Endothelial cell (in vitro differentiated cells): ENCODE data around the gene CTNNA2. TPM values are rescaled to one million over a fixed set of nuclear protein-coding genes. Genes with fewer than 3 reads are reported as not detected.
"Not testable (repeated sequence)": the region's sequence is repeated elsewhere in the genome, so short reads cannot be mapped to it uniquely, and the experiment has no call there.

ENCODE experiments used
- DNase-seq: peaks from one replicate; pipeline ENCODE4 v3.0.0; 2021; ENCODE audit warnings: low spot score
- H3K27ac Mint-ChIP-seq: one replicate; pipeline ENCODE4 v1.8.0; 2021; ENCODE audit warnings: mixed read lengths, inconsistent platforms; ENCODE audit not compliant: unreplicated experiment
- H3K27me3 Mint-ChIP-seq: one replicate; pipeline ENCODE4 v1.8.0; 2021; ENCODE audit warnings: mild to moderate bottlenecking, moderate library complexity, mixed read lengths, inconsistent platforms; ENCODE audit not compliant: unreplicated experiment
- H3K36me3 Mint-ChIP-seq: one replicate; pipeline ENCODE4 v1.8.0; 2021; ENCODE audit warnings: mild to moderate bottlenecking, low read depth, mixed read lengths, inconsistent platforms; ENCODE audit not compliant: unreplicated experiment
- H3K4me1 Mint-ChIP-seq: one replicate; pipeline ENCODE4 v1.8.0; 2021; ENCODE audit warnings: mild to moderate bottlenecking, mixed read lengths, inconsistent platforms; ENCODE audit not compliant: unreplicated experiment
- H3K4me3 Mint-ChIP-seq: one replicate; pipeline ENCODE4 v1.8.0; 2021; ENCODE audit warnings: mild to moderate bottlenecking, mixed read lengths, inconsistent platforms; ENCODE audit not compliant: unreplicated experiment
- H3K9me3 Mint-ChIP-seq: one replicate; pipeline ENCODE4 v1.8.0; 2021; ENCODE audit warnings: mixed read lengths, inconsistent platforms; ENCODE audit not compliant: unreplicated experiment
- total RNA-seq: library from RNA; stranded (reverse); fragmentation: NEBNext Ultra II Directional; extraction: Animal tissue kit (Norgen Biotek cat#: 25700); gene quantifications from one replicate; pipeline ENCODE4 v1.2.1, GENCODE V29; 2021; ENCODE audit not compliant: unreplicated experiment
- TF ChIP-seq, protein P1 (sequence below): fragments of 200-600 bp; sonication (generic); IDR thresholded peaks from one replicate; pipeline ENCODE4 v1.5.0; 2021; ENCODE audit warnings: antibody characterized with exemption; ENCODE audit not compliant: unreplicated experiment

CTNNA2 gene
- total RNA-seq, 1 donor from 2014 or later, result 4.7 TPM

DNA sequence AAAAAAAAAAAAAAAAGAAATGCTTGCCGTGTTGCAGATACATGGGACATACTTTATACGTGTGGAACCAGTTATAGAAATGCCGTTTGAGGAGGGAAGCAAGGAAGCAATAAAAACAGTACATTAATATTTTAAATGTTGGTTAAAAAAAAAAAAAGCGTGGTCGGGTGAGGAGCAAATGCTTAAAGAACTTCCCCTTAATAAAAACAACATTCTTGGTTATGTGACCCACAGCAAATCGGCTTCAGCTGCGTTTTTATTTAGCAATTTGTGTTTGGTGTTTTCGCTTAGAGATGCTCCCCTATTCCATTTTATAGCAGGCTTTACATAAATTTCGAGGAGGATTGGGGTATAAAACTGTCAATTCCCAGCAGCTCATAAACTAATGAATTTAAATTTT, 568.1 kb downstream of the CTNNA2 start:
- H3K4me3 Mint-ChIP-seq, result no peak overlapping the region
- no peak overlapping the region for H3K27ac Mint-ChIP-seq
- TF ChIP-seq, protein P1, sequence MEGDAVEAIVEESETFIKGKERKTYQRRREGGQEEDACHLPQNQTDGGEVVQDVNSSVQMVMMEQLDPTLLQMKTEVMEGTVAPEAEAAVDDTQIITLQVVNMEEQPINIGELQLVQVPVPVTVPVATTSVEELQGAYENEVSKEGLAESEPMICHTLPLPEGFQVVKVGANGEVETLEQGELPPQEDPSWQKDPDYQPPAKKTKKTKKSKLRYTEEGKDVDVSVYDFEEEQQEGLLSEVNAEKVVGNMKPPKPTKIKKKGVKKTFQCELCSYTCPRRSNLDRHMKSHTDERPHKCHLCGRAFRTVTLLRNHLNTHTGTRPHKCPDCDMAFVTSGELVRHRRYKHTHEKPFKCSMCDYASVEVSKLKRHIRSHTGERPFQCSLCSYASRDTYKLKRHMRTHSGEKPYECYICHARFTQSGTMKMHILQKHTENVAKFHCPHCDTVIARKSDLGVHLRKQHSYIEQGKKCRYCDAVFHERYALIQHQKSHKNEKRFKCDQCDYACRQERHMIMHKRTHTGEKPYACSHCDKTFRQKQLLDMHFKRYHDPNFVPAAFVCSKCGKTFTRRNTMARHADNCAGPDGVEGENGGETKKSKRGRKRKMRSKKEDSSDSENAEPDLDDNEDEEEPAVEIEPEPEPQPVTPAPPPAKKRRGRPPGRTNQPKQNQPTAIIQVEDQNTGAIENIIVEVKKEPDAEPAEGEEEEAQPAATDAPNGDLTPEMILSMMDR, result no peak
- DNase-seq, result no peak
- H3K9me3 Mint-ChIP-seq, result no peaks in the 10 kb centered on the region
- peaks cover 3% of the 10 kb centered on the region for H3K36me3 Mint-ChIP-seq
- peaks cover 3% of the 10 kb centered on the region for H3K4me1 Mint-ChIP-seq
- peaks cover 4% of the 10 kb centered on the region for H3K27me3 Mint-ChIP-seq

DNA sequence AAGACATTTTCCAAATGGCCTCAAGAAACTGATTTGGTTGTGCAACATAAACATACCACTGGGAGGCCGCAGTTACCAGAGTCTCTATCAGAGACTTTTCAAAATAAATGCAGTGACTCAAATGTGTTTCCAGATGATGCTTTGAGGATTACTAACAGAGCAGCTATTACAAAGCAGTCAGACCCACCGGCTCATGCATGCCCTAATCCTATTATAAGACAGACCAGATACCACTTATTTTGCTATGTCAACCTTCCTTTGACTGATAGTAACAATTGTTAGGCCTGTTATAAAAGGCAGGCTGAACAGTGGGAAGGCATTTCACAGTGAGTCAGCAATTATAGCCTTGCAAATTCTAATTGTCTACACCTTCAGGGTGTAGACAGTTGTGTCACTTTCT, 574.0 kb downstream of the CTNNA2 start:
- Mint-ChIP-seq H3K4me1 (no peaks in the 10 kb centered on the region), H3K4me3 (no peak overlapping the region), H3K36me3 (no peaks in the 10 kb centered on the region), H3K27ac (no peak overlapping the region), H3K9me3 (no peaks in the 10 kb centered on the region), H3K27me3 (peaks cover 2% of the 10 kb centered on the region)
- no peak for DNase-seq
- TF ChIP-seq, protein P1, result no peak

DNA sequence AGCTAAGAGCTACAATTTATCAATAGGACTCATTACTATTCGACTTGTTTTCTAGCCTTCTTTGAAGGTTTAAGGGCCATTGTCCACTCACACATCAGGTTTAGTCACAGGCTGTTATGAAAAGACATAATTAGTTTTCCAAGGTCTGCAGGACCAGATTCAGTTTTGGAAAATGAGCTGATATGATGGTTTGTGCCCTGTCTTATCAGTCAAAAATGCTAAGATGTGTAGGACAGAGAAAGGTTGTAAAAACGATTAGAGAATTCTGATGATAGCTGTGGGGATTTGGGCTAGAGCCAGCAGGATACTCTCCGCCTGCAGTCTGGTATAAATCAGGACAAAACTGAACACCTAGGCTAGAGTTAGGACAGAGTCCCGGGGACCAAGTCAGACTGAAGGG, 578.4 kb downstream of the CTNNA2 start:
- no peak for DNase-seq
- Mint-ChIP-seq H3K9me3 (no peaks in the 10 kb centered on the region), H3K4me3 (no peak overlapping the region), H3K4me1 (no peaks in the 10 kb centered on the region), H3K27ac (no peak overlapping the region), H3K36me3 (no peaks in the 10 kb centered on the region), H3K27me3 (peaks cover 2% of the 10 kb centered on the region)
- TF ChIP-seq, protein P1, result no peak

DNA sequence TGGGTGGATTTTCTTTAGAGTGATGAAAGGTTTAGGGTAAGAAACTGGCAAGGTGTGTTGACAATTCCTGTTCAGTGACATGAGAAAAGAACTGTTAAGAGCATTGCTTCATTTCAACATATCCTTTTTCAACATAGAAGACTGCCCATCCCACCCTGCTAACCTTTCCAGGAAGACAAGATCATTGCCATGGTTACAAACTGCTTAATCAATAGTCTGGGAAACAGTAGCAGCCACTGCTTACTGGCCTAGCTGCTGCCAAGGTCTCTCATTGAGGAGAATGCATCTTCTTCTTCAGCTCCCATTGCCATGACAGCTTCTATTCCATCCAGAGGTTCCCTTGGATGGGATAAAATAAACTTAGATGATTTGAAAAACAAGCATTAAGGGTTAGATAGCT, 579.6 kb downstream of the CTNNA2 start:
- no peak for DNase-seq
- TF ChIP-seq, protein P1, result no peak

DNA sequence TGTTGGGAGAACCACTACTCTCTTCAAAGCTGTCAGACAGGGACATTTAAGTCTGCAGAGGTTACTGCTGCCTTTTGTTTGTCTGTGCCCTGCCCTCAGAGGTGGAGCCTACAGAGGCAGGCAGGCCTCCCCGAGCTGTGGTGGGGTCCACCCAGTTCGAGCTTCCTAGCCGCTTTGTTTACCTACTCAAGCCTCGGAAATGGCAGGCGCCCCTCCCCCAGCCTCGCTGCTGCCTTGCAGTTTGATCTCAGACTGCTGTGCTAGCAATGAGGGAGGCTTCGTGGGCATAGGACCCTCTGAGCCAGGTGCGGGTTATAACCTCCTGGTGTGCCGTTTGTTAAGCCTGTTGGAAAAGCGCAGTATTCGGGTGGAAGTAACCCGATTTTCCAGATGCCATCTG, 585.7 kb downstream of the CTNNA2 start:
- not testable (repeated sequence) for H3K4me3 Mint-ChIP-seq, DNase-seq, H3K27me3 Mint-ChIP-seq, H3K4me1 Mint-ChIP-seq, H3K36me3 Mint-ChIP-seq, H3K27ac Mint-ChIP-seq, H3K9me3 Mint-ChIP-seq

More for the DNA sequence above, 579.6 kb downstream of the CTNNA2 start:
- H3K9me3 Mint-ChIP-seq, result peaks cover 1% of the 10 kb centered on the region
- no peaks in the 10 kb centered on the region for H3K4me1 Mint-ChIP-seq
- H3K4me3 Mint-ChIP-seq, result no peak overlapping the region
- peaks cover 2% of the 10 kb centered on the region for H3K27me3 Mint-ChIP-seq
- no peak overlapping the region for H3K27ac Mint-ChIP-seq
- peaks cover under 1% of the 10 kb centered on the region for H3K36me3 Mint-ChIP-seq

DNA sequence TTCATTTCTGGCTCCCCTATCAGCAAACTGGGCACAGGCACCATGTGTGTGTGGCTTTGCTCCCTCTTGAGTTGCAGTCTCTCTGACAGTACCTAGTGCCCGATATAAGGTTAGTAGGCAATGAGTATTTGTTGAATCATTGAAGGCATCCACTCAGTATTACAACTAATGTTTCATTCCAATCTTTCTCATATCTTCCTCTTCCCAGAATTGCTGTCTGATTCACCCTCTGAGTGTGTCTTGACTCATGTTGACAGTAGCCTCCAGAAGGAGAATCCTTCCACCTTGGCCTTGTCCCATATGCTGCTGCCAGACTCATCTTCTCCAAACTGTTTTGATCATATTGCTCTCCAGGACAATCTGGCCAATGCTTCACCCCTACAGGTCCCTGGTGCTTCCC, 589.2 kb downstream of the CTNNA2 start:
- no peak overlapping the region for H3K4me3 Mint-ChIP-seq
- no peak overlapping the region for H3K27ac Mint-ChIP-seq
- TF ChIP-seq, protein P1, result no peak
- peaks cover 1% of the 10 kb centered on the region for H3K27me3 Mint-ChIP-seq
- H3K4me1 Mint-ChIP-seq, result no peaks in the 10 kb centered on the region
- DNase-seq, result no peak
- H3K9me3 Mint-ChIP-seq, result peaks cover 4% of the 10 kb centered on the region
- peaks cover 8% of the 10 kb centered on the region for H3K36me3 Mint-ChIP-seq
